WTC11 (cell line): ENCODE data around the gene IL1RAP. TPM values are rescaled to one million over a fixed set of nuclear protein-coding genes. Genes with fewer than 3 reads are reported as not detected.

ENCODE experiments used
- ATAC-seq: fragments of 200-7000 bp; cut with Tn5 transposase; 2 replicates; pipeline ENCODE4 v1.10.0; 2021; ENCODE audit warnings: mild to moderate bottlenecking, moderate library complexity
- CTCF ChIA-PET: fragments of 300-600 bp; sonication (Branson Sonifier 250); formaldehyde crosslinking; loops from one replicate; lab custom pipeline; 2021; ENCODE audit warnings: antibody characterized with exemption; lab: Charles Lee
- POLR2A ChIA-PET: fragments of 350-600 bp; sonication (Branson Sonifier 250); formaldehyde crosslinking; loops from one replicate; lab custom pipeline; 2021; ENCODE audit warnings: antibody characterized with exemption; lab: Charles Lee
- DNase-seq: peaks from one replicate; pipeline ENCODE4 v3.0.0; 2021; ENCODE audit warnings: low spot score
- H3K27ac Mint-ChIP-seq: 2 replicates; pipeline ENCODE4 v1.8.0; 2021; ENCODE audit warnings: mixed read lengths
- H3K27me3 Mint-ChIP-seq: 2 replicates; pipeline ENCODE4 v1.8.0; 2021; ENCODE audit warnings: low read depth, mild to moderate bottlenecking, moderate library complexity, mixed read lengths
- H3K36me3 Mint-ChIP-seq: 2 replicates; pipeline ENCODE4 v1.8.0; 2021; ENCODE audit warnings: mixed read lengths
- H3K4me1 Mint-ChIP-seq: 2 replicates; pipeline ENCODE4 v1.8.0; 2022; ENCODE audit warnings: mixed read lengths
- H3K4me3 Mint-ChIP-seq: 2 replicates; pipeline ENCODE4 v1.8.0; 2021; ENCODE audit warnings: mild to moderate bottlenecking, moderate library complexity, mixed read lengths
- H3K9me3 Mint-ChIP-seq: 2 replicates; pipeline ENCODE4 v1.8.0; 2021; ENCODE audit warnings: mixed read lengths
- ATF6 ChIP-seq: sonication (generic); formaldehyde crosslinking; IDR thresholded peaks from 2 replicates; pipeline ENCODE4 v1.8.1; 2023; ENCODE audit warnings: mild to moderate bottlenecking, missing genetic modification reagents
- CTCF ChIP-seq: fragments of 200-600 bp; IDR thresholded peaks from 2 replicates; pipeline ENCODE4 v1.8.0; 2022; ENCODE audit warnings: antibody characterized with exemption
- FOXK1 ChIP-seq: sonication (generic); formaldehyde crosslinking; IDR thresholded peaks from 2 replicates; pipeline ENCODE4 v1.8.0; 2022; ENCODE audit warnings: mild to moderate bottlenecking, moderate library complexity, missing genetic modification reagents
- FOXP1 ChIP-seq: sonication (generic); formaldehyde crosslinking; IDR thresholded peaks from 2 replicates; pipeline ENCODE4 v1.8.0; 2022; ENCODE audit warnings: missing genetic modification reagents, mild to moderate bottlenecking, moderate library complexity, borderline replicate concordance
- FOXP4 ChIP-seq: sonication (generic); formaldehyde crosslinking; IDR thresholded peaks from 2 replicates; pipeline ENCODE4 v1.8.0; 2022; ENCODE audit warnings: mild to moderate bottlenecking, missing genetic modification reagents
- HMGA2 ChIP-seq: fragments of 250-450 bp; sonication (Bioruptor Pico); IDR thresholded peaks from 2 replicates; pipeline ENCODE4 v1.4.0; 2021; ENCODE audit warnings: mild to moderate bottlenecking, moderate library complexity
- MLX ChIP-seq: sonication (generic); formaldehyde crosslinking; IDR thresholded peaks from 2 replicates; pipeline ENCODE4 v1.8.1; 2023; ENCODE audit warnings: mild to moderate bottlenecking, missing genetic modification reagents, moderate library complexity
- NFATC4 ChIP-seq: fragments of 250-450 bp; sonication (Bioruptor Pico); IDR thresholded peaks from 2 replicates; pipeline ENCODE4 v1.9.0; 2021; ENCODE audit warnings: mild to moderate bottlenecking
- NFYB ChIP-seq: sonication (generic); formaldehyde crosslinking; conservative IDR thresholded peaks from 2 replicates; pipeline ENCODE4 v1.8.0; 2022; ENCODE audit warnings: low read depth, missing genetic modification reagents
- NR1H2 ChIP-seq: sonication (generic); formaldehyde crosslinking; IDR thresholded peaks from 2 replicates; pipeline ENCODE4 v1.9.0; 2021; ENCODE audit warnings: mild to moderate bottlenecking, moderate library complexity, missing genetic modification reagents
- NR2C2 ChIP-seq: sonication (generic); formaldehyde crosslinking; IDR thresholded peaks from 2 replicates; pipeline ENCODE4 v1.8.0; 2022; ENCODE audit warnings: mild to moderate bottlenecking, missing genetic modification reagents
- OVOL2 ChIP-seq: fragments of 250-450 bp; sonication (Bioruptor Pico); IDR thresholded peaks from 2 replicates; pipeline ENCODE4 v1.9.0; 2021; ENCODE audit warnings: mild to moderate bottlenecking, borderline replicate concordance
- RELA ChIP-seq: sonication (generic); formaldehyde crosslinking; IDR thresholded peaks from 2 replicates; pipeline ENCODE4 v1.8.1; 2022; ENCODE audit warnings: missing genetic modification reagents, mild to moderate bottlenecking, borderline replicate concordance
- SMAD4 ChIP-seq: sonication (generic); formaldehyde crosslinking; IDR thresholded peaks from 2 replicates; pipeline ENCODE4 v1.8.0; 2022; ENCODE audit warnings: mild to moderate bottlenecking, missing genetic modification reagents
- ZNF396 ChIP-seq: fragments of 250-450 bp; sonication (Bioruptor Pico); IDR thresholded peaks from 2 replicates; pipeline ENCODE4 v1.8.0; 2021; ENCODE audit warnings: mild to moderate bottlenecking, moderate library complexity, borderline replicate concordance
- total RNA-seq: library from RNA; stranded (reverse); gene quantifications from 3 replicates; pipeline ENCODE4 v1.2.3, GENCODE V29; 2021
- TF ChIP-seq, protein P1 (sequence below): sonication (generic); formaldehyde crosslinking; IDR thresholded peaks from 2 replicates; pipeline ENCODE4 v1.8.0; 2023; ENCODE audit warnings: missing genetic modification reagents
- TF ChIP-seq, protein P2 (sequence below): sonication (generic); formaldehyde crosslinking; IDR thresholded peaks from 2 replicates; pipeline ENCODE4 v1.8.1; 2022; ENCODE audit warnings: low read depth, mild to moderate bottlenecking, moderate library complexity, missing genetic modification reagents, borderline replicate concordance
- TF ChIP-seq, protein P3 (sequence below): sonication (generic); formaldehyde crosslinking; IDR thresholded peaks from 2 replicates; pipeline ENCODE4 v1.8.1; 2023; ENCODE audit warnings: mild to moderate bottlenecking, missing genetic modification reagents
- TF ChIP-seq, protein P4 (sequence below): fragments of 250-450 bp; sonication (Bioruptor Pico); IDR thresholded peaks from 2 replicates; pipeline ENCODE4 v1.9.0; 2021; ENCODE audit warnings: mild to moderate bottlenecking

The IL1RAP gene
- total RNA-seq, 1 experiment from 2014 or later = 4.5 TPM

- H3K27me3 Mint-ChIP-seq = peaks cover 30% of the 10 kb centered on the region
- H3K27ac Mint-ChIP-seq = no peak overlapping the region
- ChIA-PET CTCF (interaction anchor here (1.1 to 1.4 kb wide), 3 partner anchors 21 to 213 kb away, joined by 3 to 4 read pairs (median 3); partner anchors contain the start of genes CLDN1 and IL1RAP), POLR2A (no interaction called here)
- no peak overlapping the region for H3K4me3 Mint-ChIP-seq
- peaks cover 18% of the 10 kb centered on the region for H3K4me1 Mint-ChIP-seq
- DNase-seq = no peak
- no peaks in the 10 kb centered on the region for H3K36me3 Mint-ChIP-seq
- ATAC-seq = no peak
- H3K9me3 Mint-ChIP-seq = no peaks in the 10 kb centered on the region
- TF ChIP-seq ZNF396 (CRISPR knock-in tag) = no peak
- TF ChIP-seq NFYB (CRISPR knock-in tag) = no peak
- TF ChIP-seq, protein P1, sequence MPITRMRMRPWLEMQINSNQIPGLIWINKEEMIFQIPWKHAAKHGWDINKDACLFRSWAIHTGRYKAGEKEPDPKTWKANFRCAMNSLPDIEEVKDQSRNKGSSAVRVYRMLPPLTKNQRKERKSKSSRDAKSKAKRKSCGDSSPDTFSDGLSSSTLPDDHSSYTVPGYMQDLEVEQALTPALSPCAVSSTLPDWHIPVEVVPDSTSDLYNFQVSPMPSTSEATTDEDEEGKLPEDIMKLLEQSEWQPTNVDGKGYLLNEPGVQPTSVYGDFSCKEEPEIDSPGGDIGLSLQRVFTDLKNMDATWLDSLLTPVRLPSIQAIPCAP = no peak
- TF ChIP-seq SMAD4 (CRISPR knock-in tag) = no peak
- no peak for TF ChIP-seq HMGA2 (CRISPR knock-in tag)
- no peak for TF ChIP-seq FOXP1
- no peak for TF ChIP-seq OVOL2
Measured at GRCh38 chr3:190534986-190535385, 21.1 kb downstream of the IL1RAP start.

- no peak overlapping the region for H3K4me3 Mint-ChIP-seq
- ATAC-seq (no peak), DNase-seq (no peak)
- POLR2A ChIA-PET = no interaction called here
- no peak for TF ChIP-seq MLX (CRISPR knock-in tag)
- TF ChIP-seq, protein P2, sequence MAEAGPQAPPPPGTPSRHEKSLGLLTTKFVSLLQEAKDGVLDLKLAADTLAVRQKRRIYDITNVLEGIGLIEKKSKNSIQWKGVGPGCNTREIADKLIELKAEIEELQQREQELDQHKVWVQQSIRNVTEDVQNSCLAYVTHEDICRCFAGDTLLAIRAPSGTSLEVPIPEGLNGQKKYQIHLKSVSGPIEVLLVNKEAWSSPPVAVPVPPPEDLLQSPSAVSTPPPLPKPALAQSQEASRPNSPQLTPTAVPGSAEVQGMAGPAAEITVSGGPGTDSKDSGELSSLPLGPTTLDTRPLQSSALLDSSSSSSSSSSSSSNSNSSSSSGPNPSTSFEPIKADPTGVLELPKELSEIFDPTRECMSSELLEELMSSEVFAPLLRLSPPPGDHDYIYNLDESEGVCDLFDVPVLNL (CRISPR knock-in tag) = no peak
- TF ChIP-seq FOXP4 (CRISPR knock-in tag) = no peak
- TF ChIP-seq NR1H2 (CRISPR knock-in tag) = no peak
- TF ChIP-seq, protein P3, sequence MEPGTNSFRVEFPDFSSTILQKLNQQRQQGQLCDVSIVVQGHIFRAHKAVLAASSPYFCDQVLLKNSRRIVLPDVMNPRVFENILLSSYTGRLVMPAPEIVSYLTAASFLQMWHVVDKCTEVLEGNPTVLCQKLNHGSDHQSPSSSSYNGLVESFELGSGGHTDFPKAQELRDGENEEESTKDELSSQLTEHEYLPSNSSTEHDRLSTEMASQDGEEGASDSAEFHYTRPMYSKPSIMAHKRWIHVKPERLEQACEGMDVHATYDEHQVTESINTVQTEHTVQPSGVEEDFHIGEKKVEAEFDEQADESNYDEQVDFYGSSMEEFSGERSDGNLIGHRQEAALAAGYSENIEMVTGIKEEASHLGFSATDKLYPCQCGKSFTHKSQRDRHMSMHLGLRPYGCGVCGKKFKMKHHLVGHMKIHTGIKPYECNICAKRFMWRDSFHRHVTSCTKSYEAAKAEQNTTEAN (CRISPR knock-in tag) = no peak
- TF ChIP-seq RELA (CRISPR knock-in tag) = no peak
- no peak for TF ChIP-seq CTCF
- H3K27me3 Mint-ChIP-seq = peaks cover 49% of the 10 kb centered on the region
- no peaks in the 10 kb centered on the region for H3K9me3 Mint-ChIP-seq
- peaks cover 32% of the 10 kb centered on the region for H3K4me1 Mint-ChIP-seq
- H3K27ac Mint-ChIP-seq = no peak overlapping the region
- CTCF ChIA-PET = no interaction called here
- no peaks in the 10 kb centered on the region for H3K36me3 Mint-ChIP-seq
Measured at GRCh38 chr3:190537146-190537545, 23.3 kb downstream of the IL1RAP start.

- peak; percentile 28; the same call in 1 of the 2 replicates for ATAC-seq
- H3K4me3 Mint-ChIP-seq = no peak overlapping the region
- TF ChIP-seq, protein P4, sequence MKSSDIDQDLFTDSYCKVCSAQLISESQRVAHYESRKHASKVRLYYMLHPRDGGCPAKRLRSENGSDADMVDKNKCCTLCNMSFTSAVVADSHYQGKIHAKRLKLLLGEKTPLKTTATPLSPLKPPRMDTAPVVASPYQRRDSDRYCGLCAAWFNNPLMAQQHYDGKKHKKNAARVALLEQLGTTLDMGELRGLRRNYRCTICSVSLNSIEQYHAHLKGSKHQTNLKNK (CRISPR knock-in tag) = no peak
- TF ChIP-seq NFATC4 (no peak), SMAD4 (CRISPR knock-in tag) (no peak), FOXK1 (CRISPR knock-in tag) (no peak), NR1H2 (CRISPR knock-in tag) (no peak), ATF6 (CRISPR knock-in tag) (no peak), NR2C2 (CRISPR knock-in tag) (no peak)
- TF ChIP-seq, protein P3 (CRISPR knock-in tag) = no peak
Measured at GRCh38 chr3:190538288-190538687, 24.4 kb downstream of the IL1RAP start.

More at GRCh38 chr3:190538288-190538687, 24.4 kb downstream of the IL1RAP start:
- ChIA-PET CTCF (no interaction called here), POLR2A (no interaction called here)
- no peaks in the 10 kb centered on the region for H3K9me3 Mint-ChIP-seq
- no peak overlapping the region for H3K27ac Mint-ChIP-seq
- peaks cover 60% of the 10 kb centered on the region for H3K27me3 Mint-ChIP-seq
- DNase-seq = no peak
- H3K4me1 Mint-ChIP-seq = peaks cover 32% of the 10 kb centered on the region
- H3K36me3 Mint-ChIP-seq = no peaks in the 10 kb centered on the region
